HG02763 (cell line): ENCODE results near the gene RPP30.
"Not testable (repeated sequence)": the region's sequence is repeated elsewhere in the genome, so short reads cannot be mapped to it uniquely, and the experiment has no call there.

Experiments
- ATAC-seq: cut with Tn5 transposase; IDR thresholded peaks from one replicate; pipeline ENCODE4 v1.9.1; 2021; ENCODE audit warnings: mild to moderate bottlenecking, moderate library complexity; ENCODE audit not compliant: unreplicated experiment

The RPP30 gene

GRCh38 chr10:90939116-90939515, 67.3 kb downstream of the RPP30 start:
- no peak for ATAC-seq

- no peak for ATAC-seq
These were observed 67.9 kb downstream of the RPP30 start for GRCh38 chr10:90939648-90940047.

GRCh38 chr10:90942980-90943379, 71.2 kb downstream of the RPP30 start:
- ATAC-seq, result not testable (repeated sequence)

- ATAC-seq, result no peak
These were observed 73.0 kb downstream of the RPP30 start for GRCh38 chr10:90944749-90945148.

GRCh38 chr10:90945491-90946070, 73.8 kb downstream of the RPP30 start:
- no peak for ATAC-seq

DNA sequence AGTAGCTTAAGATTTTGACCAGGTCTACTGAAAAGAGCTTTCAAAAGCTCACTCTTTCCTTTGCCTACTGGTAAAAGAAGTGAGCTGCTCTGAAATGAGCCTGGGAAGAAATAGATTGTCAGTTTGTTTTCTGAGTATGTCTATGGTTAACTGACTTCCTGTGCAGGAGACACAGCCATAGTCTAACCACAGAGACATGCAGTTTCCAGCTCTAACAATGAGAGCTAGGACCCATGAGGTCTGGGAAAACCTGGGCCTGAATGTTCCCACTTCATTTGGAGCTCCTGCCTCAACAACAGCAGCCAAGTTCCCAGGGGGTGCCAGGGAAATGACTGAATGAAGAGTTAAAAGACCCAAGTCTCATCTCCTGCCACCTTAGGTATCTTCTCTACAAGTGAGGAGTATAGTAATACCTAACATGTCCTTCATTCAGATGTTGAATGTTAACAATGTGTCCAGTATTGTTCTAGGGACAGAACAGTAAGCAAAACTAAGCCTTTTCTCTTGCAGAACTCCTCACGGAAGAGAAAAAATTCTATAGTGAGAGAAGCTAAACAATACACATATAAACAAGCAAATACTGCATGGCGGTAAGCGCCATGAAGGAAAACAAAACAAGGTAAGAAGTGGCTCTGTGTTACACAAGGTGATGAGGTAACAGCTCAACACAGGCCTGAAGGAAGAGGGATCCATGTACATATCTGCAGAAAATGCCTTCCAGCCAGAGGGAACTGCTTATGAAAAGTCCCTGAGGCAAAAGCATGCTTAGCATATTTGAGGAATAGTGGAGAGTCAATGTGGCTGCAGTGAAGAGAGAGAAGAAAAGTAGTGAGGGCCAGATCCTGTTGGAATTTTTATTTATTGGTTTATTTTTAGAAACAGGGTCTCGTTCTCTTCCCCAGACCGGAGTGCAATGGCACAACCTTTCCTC, 75.5 kb downstream of the RPP30 start:
- ATAC-seq, result peak; percentile 64
